Activated CD4-positive, alpha-beta T cell treated with anti-CD3 and anti-CD28 coated beads, Interleukin-2, amount 50 U/mL, for 24 hours (primary cell): ENCODE results near the gene ZNF853.
"Not testable (repeated sequence)": the region's sequence is repeated elsewhere in the genome, so short reads cannot be mapped to it uniquely, and the experiment has no call there.

ENCODE experiments used
- DNase-seq, 2 donors: peaks; one replicate each; pipeline ENCODE4 v3.0.0-alpha.2; 2020; ENCODE audit warnings: low read depth in 1 of 2, low spot score in 1 of 2

ZNF853 gene

DNA sequence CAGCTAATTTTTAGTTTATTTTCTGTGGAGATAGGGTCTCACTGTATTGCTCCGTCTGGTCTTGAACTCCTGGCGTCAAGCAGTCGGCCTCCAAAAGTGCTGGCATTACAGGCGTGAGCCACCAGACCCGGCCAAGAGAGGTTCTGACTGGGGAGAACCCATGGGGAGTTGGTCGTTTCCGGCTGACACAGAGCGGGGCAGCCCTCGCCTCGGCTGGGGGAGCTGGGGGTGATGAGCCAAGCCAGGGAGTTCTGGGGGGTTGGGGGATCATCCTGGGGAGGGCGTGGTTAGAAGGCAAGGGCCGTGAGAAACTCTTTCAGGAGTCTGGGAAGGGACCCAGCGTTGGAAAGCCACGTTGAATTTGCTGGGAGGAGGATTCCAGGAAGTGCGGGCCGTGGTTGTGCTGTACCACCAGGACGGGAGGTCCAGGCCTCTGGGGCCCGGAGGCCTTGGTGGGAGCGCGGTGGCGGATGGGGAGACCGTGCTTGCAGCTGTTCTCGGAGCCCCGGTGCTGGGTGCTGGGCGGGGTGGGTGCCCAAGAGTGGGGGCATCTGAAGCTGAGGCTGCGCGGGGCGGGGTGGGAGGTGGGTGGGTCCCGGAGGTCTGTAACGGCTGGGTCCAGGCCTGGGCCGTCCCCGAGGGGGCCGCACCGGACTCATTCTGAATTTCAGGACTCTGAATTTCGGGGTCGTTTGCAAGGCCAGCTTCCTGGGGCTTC is 8.4 kb upstream of the ZNF853 start:
- no peak for DNase-seq

DNA sequence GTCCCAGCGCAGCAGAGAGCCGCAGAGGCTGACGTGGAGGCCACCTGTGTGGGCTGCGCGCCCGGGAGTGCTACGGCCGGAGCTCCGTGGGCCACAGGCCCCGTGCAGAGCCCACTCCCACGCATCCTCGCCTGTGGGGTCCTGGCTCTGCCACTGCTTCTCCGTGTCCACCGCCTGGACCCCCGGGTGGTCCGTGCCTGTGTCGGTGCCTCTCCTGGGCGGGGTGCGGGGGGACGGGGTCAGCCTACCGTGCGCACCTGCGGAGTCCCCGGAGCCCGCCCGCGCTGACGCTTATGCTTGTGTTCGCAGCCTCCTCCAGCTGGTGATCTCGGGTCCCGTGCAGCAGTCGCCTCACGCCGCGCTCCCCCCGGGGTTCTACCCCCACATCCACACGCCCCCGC is 7.8 kb upstream of the ZNF853 start:
- no peak for DNase-seq

DNA sequence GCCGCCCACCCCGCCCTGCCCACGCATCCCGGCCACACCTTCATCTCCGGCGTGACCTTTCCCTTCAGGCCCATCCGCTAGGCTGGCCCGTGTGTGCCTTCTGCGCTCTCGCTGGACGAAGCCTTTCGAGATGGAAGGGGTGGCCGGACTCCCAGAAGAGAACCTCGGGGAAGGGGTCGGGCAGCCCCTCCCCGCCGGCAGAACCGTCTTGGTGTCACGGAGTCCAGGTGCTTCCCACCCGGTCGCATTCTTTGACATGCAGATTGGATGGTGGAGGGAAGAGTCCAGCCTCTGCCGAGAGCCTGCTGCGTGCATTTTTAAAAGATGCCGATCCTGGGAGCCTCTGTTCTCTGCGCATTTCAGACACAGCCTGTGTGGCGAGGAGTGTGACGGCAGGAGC is 7.3 kb upstream of the ZNF853 start:
- DNase-seq, result no peak

DNA sequence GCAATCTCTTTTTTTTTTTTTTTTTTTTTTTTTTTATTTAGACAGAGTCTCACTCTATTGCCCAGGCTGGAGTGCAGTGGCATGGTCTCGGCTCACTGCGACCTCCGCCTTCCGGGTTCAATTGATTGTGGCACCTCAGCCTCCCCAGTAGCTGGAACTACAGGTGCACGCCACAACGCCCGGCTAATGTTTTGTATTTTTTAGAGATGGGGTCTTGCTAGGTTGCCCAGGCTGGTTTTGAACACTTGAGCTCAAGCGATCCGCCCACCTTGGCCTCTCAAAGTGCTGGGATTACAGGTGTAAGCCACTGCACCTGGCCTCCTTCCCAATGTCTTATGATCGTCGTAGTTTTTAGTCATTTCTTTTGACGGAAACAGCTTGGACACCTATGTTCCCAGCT is 6.6 kb upstream of the ZNF853 start:
- no peak for DNase-seq

DNA sequence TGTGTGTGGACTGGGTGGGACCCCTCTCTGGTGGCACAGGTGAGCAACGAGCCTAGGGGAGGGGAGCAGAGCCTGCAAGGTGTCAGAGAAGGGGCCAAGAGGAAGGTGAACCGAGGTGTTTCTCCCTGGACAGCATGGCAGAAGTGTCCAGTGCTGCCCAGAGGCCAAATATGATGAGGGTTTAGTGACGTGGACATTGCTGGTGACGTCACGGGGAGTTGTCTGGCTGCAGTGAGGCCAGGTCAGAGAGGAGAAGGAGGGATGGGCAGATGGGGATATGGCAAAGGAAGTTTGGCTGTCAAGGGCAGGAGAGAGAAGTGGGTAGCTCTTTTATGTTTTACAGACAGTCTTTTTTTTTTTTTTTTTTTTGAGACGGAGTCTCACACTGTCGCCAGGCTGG is 2.6 kb upstream of the ZNF853 start:
- no peak for DNase-seq

DNA sequence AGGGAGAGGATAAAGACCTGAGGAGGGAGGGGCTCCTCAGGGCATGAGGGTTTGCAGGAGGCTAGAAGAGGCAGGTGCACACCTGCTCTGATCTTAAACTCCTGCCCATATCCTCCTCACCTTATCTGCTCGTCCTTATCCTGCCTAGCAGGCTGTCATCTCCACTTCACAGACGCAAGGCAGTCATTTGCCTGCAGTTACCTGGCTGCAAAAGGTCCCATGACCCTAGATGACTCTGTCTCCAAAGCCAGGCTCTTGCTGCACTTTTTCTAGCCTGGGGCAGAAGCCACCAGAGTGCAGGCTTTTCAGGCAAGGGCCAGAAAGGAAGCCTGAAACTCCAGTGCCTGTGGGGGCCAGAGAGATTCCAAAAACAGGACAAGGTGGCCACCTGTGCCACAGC is 1.7 kb upstream of the ZNF853 start:
- DNase-seq, result no peak

DNA sequence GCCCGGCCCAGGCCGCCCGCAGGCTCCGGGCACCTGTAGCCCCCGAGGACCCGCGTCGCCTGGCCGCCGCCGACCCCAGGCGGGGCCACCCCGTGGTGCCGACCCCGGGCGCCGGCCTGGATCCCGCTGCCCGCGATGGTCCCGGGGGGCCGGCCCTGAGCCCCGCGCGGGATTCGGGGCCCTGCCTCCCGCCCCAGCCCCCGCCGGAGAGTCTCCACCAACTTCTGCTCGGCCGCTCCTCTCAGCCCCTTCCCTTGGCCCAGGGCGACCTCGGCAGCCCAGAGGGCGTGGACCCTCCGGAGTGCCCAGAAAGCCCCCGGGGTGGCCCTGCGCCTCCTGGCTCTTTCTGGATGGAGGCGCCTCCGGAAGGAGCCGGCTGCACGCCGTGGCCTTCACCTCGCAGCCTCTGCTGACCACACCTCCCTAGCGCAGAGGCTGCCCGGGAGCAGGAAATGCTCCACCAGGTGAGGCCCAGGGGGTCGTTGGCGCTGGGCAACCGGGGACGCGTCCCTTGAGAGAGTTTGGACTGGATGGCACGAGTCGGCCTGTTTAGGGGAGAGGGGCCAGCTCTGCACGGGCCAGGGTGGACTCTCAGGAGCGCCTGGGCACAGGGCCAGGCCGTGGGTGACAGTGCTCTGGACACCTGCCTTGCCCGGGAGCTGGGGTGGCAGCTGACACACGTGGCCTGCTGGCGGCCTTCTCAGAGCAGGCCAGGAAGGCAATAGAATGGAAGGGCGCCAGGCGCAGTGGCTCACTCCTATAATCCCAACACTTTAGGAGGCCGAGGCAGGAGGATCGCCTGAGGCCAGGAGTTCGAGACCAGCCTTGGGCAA is 529 bp downstream of the ZNF853 start:
- no peak for DNase-seq

DNA sequence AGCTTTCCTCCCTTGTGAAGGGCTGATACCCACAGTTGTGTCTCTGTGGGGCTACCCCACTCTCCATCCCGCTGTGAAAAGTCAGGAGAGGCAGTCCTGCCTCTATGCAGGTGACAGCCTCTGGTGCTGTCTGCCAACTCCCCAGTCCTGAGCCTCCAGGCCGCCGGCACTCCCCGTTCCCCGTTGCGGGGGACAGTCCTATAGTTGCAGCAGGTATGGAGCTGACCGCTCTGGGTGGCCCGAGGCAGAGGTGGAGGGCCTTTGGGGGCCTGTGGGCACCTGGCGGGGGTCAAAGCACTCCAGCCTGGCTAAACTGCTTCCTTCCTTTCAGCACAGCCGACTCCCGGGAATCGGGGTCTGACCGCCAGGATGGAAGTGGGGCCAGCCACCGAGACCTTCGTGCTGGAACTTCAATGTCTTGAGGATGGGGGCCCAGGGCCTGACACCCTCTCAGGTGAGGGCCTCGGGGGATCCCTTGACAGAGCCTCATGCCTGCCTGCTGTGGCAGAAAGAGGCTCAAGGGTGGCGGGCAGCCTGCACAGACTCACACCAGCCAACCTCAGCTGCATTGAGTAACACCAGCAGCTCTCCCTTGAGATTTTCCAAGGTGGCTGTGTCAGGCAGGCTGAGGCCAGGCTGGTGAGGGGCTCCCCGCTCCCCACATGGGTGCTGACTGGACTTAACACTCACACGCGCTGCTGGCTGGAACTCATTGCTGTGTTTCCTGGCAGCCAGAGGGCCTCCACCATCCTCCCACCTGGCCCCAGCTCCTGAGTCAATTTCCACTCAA is 1.6 kb downstream of the ZNF853 start:
- no peak for DNase-seq

DNA sequence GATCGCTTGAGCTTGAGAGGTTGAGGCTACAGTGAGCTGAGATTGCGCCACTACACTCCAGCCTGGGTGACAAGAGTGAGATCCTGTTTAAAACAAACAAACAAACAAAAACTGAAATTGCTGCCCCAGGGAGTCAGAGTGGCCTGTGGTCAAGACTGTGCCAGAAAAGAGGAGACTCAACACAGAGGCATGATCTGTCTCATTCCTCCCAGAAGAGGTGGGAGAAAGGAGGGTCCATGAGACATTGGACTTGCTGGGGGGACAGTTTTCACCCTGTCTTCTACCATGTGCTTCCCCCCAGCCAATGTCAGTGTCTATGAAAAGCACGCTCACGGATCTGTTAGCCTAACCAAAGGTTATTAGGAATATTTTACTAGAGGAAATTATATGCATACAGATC is 3.2 kb downstream of the ZNF853 start:
- no peak for DNase-seq

DNA sequence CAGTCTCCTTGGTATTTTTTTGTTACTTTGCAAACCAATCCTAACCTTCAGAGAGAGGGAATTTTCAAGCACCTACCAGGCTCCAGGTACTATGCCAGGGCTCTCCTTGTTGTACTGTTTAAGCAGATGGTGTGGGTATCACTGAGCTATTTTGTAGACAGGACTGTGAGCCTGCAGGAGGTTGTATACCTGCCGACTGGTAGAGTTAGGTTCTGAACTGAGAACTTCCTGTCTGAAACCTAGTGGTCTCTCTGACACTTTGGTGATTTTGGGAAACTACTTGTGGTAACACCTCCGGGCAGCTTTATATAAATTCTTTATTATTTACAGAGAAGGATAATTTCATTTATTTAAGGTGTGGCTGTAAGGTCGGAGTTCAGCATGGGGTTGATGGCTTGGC is 4.6 kb downstream of the ZNF853 start:
- DNase-seq, result no peak

DNA sequence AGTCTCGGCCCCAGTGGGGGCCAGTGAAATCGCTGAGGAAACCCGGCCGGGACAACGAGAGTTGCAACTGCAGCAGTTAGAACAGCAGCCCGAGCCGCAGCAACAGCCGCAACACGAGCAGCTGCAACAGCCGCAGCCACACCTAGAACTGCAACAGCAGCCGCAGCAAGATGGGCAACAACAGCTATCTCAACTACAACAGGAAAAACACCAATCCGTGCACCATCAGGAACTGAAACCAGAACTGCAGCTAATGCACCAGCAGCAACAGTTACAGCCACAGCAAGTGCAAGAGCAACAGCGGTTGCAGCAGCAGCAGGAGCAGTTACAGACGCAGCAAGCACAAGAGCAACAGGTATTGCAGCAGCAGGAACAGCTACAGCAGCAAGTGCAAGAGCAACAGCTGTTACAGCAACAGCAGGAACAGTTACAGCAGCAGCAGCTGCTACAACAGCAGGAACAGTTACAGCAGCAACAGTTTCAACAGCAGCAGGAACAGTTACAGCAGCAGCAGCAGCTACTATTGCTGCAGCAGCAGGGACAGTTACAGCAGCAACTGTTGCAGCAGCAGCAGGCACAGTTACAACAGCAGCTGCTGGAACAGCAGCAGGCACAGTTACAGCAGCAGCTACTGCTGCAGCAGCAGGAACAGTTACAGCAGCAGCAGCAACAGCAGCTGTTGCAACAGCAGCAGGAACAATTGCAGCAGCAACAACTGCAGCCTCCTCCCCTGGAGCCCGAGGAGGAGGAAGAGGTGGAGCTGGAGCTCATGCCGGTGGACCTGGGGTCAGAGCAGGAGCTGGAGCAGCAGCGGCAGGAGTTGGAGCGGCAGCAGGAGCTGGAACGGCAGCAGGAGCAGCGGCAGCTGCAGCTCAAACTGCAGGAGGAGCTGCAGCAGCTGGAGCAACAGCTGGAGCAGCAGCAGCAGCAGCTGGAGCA is 6.1 kb downstream of the ZNF853 start:
- DNase-seq, result no peak

DNA sequence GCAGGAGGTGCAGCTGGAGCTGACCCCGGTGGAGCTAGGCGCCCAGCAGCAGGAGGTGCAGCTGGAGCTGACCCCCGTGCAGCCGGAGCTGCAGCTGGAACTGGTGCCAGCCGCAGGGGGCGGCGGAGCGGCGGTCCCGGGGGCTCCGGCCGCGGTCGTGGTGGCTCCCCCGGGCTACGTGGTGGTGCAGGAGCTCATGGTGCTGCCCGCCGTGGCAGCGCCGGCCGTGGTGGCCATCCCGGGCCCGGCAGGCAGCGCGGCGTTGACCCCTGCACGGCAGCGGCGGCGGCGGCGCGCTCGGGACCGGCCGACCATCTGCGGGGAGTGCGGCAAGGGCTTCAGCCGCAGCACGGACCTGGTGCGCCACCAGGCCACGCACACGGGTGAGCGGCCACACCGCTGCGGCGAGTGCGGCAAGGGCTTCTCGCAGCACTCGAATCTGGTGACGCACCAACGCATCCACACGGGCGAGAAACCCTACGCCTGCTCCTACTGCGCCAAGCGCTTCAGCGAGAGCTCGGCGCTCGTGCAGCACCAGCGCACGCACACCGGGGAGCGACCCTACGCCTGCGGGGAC is 6.8 kb downstream of the ZNF853 start:
- DNase-seq, result no peak

DNA sequence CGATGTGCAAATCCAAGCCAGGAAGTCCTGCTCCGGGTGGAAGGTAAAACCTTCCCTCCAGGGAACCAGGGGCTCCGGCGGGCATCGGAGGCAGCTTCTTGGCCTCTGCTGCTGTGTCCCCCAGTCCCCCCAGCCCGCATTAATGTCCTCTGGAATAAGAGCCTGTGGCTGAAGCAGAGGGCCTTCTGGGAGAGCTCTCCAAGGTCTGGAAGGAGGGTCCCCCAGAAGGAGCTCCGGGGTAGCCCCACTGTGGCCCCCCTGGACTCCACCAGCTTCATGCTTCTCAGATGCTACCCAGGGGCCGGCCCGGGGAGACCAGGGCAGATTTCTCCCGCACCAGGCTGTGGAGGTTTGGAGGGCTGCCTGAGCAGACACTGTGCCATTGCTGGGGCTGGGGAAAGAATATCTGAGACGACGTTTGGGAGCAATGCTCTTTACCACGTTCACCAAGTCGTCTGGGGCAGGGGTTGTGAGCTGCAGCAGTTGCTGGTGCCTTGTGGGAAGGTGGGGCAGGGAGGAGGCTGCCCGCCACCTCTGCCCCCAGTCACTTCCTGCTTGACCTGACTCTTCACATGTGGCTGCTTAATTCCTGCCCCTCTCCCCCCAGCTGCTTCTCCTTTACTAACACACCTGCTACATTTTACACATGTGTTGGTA is 8.3 kb downstream of the ZNF853 start:
- no peak for DNase-seq

DNA sequence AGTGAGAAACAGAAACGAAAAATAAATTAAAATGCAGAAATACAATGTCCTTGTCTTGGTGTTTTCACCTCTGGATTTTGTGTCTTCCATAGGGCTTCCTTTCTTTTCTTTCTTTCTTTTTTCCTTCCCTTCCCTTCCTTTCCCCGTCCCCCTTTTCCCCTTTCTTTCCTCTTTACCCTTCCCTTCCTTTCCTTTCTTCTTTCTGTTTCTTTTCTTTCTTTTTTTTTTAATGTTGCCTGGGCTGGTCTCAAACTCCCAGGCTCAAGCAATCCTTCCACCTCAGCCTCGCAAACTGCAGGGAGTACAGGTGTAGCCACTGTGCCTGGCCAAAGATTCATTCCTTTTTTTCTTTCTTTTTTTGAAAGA is 8.8 kb downstream of the ZNF853 start:
- DNase-seq, result no peak

DNA sequence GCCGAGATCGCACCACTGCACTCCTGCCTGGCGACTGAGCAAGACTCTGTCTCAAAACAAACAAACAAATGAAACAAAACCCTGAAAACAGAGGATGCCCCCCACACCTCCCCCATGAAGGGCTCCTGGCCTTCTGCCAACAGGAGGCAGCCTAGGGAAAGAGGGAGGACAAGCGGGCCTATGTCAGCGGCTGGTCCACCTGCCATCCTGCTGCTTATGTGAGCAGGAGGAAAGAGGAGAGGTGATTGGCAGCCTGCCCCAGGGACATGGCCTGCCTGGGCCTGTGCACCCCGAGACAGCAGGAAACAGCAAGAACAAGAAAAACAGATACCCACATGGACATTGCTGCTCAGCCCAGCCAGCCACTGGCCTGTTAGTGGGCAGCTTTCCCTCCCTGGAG is 12.6 kb downstream of the ZNF853 start:
- DNase-seq, result no peak

DNA sequence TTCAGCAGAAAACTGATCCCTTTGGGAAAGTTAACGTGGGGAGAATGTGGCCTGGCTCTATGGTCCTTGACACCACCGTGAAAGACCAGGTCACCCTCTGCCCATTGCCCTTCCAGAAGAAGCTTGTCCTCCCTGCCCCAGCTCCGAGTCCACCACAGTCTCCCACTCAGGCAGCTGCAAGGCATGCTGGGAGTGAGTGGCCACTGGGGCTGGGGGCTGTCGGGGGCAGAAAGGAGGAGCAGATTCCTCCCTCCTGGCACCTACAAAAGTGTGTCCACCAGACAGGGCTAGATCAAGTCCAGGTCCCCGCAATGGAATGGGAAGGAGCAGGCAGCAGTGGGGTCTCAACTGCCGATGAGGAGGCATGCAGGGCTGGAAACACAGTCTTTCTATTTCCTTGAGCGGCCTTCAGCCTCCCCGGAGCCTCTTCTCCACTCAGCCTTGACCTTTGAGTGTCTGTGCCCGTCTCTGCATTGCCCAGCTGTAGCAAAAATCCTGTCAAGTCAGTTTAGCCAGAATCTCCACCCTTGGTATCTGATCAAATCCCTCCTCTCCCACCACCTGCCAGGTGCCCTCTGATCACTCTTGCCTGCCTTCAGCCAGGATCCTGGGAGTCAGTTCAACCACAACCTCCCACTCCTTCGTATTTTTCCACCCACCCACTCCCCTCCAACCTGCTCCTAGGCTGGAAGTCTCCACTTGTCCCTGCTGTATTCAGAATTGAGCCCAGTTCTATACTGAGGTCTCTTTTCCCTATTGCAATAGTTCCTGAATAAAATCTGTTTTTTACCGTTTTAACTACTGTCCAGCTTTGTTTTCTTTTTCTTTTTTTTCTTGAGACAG is 14.8 kb downstream of the ZNF853 start:
- DNase-seq, result no peak

DNA sequence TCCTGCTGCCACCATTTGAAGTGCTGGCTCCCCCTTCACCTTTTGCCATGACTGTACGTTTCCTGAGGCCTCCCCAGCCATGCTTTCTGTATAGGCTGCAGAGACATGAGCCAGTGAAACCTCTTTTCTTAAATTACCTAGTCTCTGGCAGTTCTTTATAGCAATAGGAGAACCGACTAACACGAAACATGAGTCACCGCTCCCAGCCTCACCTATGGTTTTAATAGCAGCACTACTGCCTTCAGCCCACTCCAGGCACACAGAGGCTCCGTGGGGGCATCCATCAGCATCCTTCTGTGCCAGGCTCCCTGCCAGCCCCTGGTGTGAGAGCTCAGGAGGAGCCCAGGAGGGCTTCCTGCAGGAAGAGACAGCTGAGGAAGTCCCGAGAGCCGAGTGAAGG is 16.2 kb downstream of the ZNF853 start:
- no peak for DNase-seq

DNA sequence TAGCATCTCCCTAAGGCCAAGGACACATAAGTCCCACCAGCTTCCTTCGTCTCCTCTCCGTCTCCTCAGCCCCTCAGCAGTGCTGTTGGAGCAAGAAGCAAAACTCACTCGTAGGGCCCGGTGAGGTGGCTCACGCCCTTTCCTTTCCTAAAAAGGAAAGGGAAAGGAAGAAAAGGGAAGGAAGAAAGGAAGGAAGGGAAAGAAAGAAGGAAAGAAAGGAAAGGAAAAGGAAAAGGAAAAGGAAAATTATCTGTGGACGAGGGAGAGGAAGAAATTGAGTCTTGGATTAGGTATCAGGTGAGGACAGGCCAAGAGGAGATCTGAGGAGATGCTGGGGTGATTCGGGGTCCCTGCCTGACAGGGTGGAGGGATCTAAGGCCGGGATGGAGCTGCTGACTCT is 18.6 kb downstream of the ZNF853 start:
- no peak for DNase-seq

DNA sequence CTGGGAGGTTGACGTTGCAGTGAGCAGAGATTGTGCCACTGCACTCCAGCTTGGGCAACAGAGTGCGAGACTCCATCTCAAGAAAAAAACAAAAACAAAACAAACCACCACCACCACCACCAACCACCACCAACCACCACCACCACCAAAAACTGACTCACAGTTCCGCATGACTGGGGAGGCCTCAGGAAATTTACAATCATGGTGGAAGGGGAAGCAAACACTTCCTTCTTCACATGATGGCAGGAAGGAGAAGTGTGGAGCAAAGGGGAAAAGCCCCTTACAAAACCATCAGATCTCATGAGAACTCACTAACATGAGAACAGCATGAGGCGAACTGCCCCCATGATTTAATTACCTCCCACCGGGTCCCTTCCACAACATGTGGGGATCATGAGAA is 19.6 kb downstream of the ZNF853 start:
- DNase-seq, result not testable (repeated sequence)
